T-cell (primary cell): ENCODE data around the gene MLN. TPM values are rescaled to one million over a fixed set of nuclear protein-coding genes. Genes with fewer than 3 reads are reported as not detected.

Experiments used
- ATAC-seq, 4 experiments: fragments of 200-7000 bp in 3 of 4; fragments of 150-1000 bp in 1 of 4; cut with Tn5 transposase; replicated peaks in 1 of 4; 1 replicate in 3 of 4; 2 replicates in 1 of 4; pipeline ENCODE4 v1.10.0; 2021; ENCODE audit warnings: moderate library complexity in 3 of 4, mild to moderate bottlenecking in 2 of 4, moderate number of reproducible peaks in 1 of 4
- CTCF ChIA-PET, 2 donors: fragments of 300-600 bp; sonication (Branson Sonifier 250); formaldehyde crosslinking; loops; one replicate each; lab custom pipeline; 2022; ENCODE audit warnings: antibody characterized with exemption in 2 of 2; lab: Charles Lee
- POLR2A ChIA-PET, 2 donors: fragments of 300-600 bp; sonication (Branson Sonifier 250); formaldehyde crosslinking; loops; one replicate each; lab custom pipeline; 2022; ENCODE audit warnings: antibody characterized with exemption in 2 of 2; lab: Charles Lee
- DNase-seq, 35 experiments: peaks; one replicate each; pipeline versions ENCODE4 v3.0.0 to v3.0.0-alpha.2; 2013 to 2023
- H3K27ac ChIP-seq: one replicate; pipeline ENCODE4 v1.5.1; 2013; ENCODE audit warnings: low read length
- H3K27me3 ChIP-seq, 2 experiments: replicated peaks in 1 of 2; 1 replicate in 1 of 2; 2 replicates in 1 of 2; pipeline versions ENCODE4 v1.6.1 to v1.7.0; 2013; ENCODE audit warnings: low read length in 1 of 2, mixed read lengths in 1 of 2; ENCODE audit not compliant: control insufficient read depth in 2 of 2, insufficient read depth in 2 of 2; ENCODE audit errors: extremely low read depth in 1 of 2
- H3K36me3 ChIP-seq, 2 donors: 1 replicate in 1 of 2; 2 replicates in 1 of 2; pipeline versions ENCODE4 v1.6.1 to v1.7.0; 2013; ENCODE audit warnings: low read length in 1 of 2; ENCODE audit not compliant: control insufficient read depth in 2 of 2, insufficient read depth in 1 of 2; ENCODE audit errors: extremely low read depth in 1 of 2
- H3K4me1 ChIP-seq, 2 experiments: 1 replicate in 1 of 2; 2 replicates in 1 of 2; pipeline versions ENCODE4 v1.6.1 to v1.7.0; 2013; ENCODE audit warnings: low read length in 2 of 2, mixed read lengths in 1 of 2; ENCODE audit not compliant: insufficient read depth in 2 of 2, control insufficient read depth in 1 of 2; ENCODE audit errors: extremely low read depth in 1 of 2
- H3K4me3 ChIP-seq, 2 donors: 1 replicate in 1 of 2; 2 replicates in 1 of 2; pipeline versions ENCODE4 v1.5.1 to v1.7.0; 2013; ENCODE audit warnings: mild to moderate bottlenecking in 2 of 2, low read length in 1 of 2, moderate library complexity in 1 of 2; ENCODE audit not compliant: control insufficient read depth in 1 of 2; ENCODE audit errors: extremely low read depth in 1 of 2
- H3K9me3 ChIP-seq: 2 replicates; pipeline ENCODE4 v1.7.0; 2013
- H3K27ac Mint-ChIP-seq, 2 donors: one replicate each; pipeline ENCODE4 v1.8.0; 2020 to 2021; ENCODE audit warnings: mild to moderate bottlenecking in 2 of 2, mixed read lengths in 2 of 2
- H3K27me3 Mint-ChIP-seq, 2 donors: one replicate each; pipeline ENCODE4 v1.8.0; 2021 to 2022; ENCODE audit warnings: mixed read lengths in 2 of 2
- H3K36me3 Mint-ChIP-seq: one replicate; pipeline ENCODE4 v1.8.0; 2021; ENCODE audit warnings: mixed read lengths
- H3K4me1 Mint-ChIP-seq, 3 donors: one replicate each; pipeline ENCODE4 v1.8.0; 2020 to 2022; ENCODE audit warnings: mixed read lengths in 3 of 3, mild to moderate bottlenecking in 1 of 3
- H3K4me3 Mint-ChIP-seq, 3 donors: one replicate each; pipeline ENCODE4 v1.8.0; 2020 to 2022; ENCODE audit warnings: mild to moderate bottlenecking in 3 of 3, mixed read lengths in 3 of 3, moderate library complexity in 3 of 3
- H3K9me3 Mint-ChIP-seq, 3 donors: one replicate each; pipeline ENCODE4 v1.8.0; 2020 to 2022; ENCODE audit warnings: mixed read lengths in 3 of 3
- WGBS: methylation state at CpG from one replicate; pipeline ENCODE4 v1.1.5; 2013; ENCODE audit warnings: missing lambda C conversion rate; ENCODE audit not compliant: insufficient coverage; 5-methylcytosine and 5-hydroxymethylcytosine counted together
- total RNA-seq, 35 experiments: library from RNA in 6 of 35; stranded (reverse) in 6 of 35; fragments of 120-200 nt in 1 of 35; gene quantifications; one replicate each; pipeline versions ENCODE4 v1.2.1 to v1.2.4 and lab custom pipeline; 2013 to 2026

Gene MLN
- total RNA-seq, 5 donors from 2014 or later (not counting 1 experiment from before 2014, with no cell fraction given) = not detected

- ATAC-seq = no peak
- Mint-ChIP-seq H3K27me3 (peaks cover 5 to 12% of the 10 kb centered on the region in 2 donors), H3K4me1 (peaks cover 10 to 14% (median 10%) of the 10 kb centered on the region in 3 donors), H3K27ac (no peak overlapping the region), H3K36me3 (no peaks in the 10 kb centered on the region), H3K4me3 (no peak overlapping the region), H3K9me3 (no peaks in the 10 kb centered on the region)
- H3K27me3 ChIP-seq = peaks cover 0 to 48% of the 10 kb centered on the region in 2 experiments
- no peaks in the 10 kb centered on the region for H3K9me3 ChIP-seq
- ChIA-PET POLR2A (no interaction called here), CTCF (interaction anchor here in 1 of 2 donors (0.5 to 1.0 kb wide), 3 partner anchors 217 to 600 kb away, joined by 3 read pairs; no protein-coding TSS in a partner anchor)
- no peak overlapping the region for H3K4me3 ChIP-seq
- H3K36me3 ChIP-seq = peaks cover 0 to 6% of the 10 kb centered on the region in 2 donors
- 86% methylated on average over 4 of the region's 11 CpGs for WGBS
- no peak for DNase-seq
- H3K4me1 ChIP-seq = peaks cover 0 to 18% of the 10 kb centered on the region in 2 experiments
- H3K27ac ChIP-seq = no peak overlapping the region
Observed at GRCh38 chr6:33766921-33767907, 36.6 kb downstream of the MLN start.

- Histone ChIP-seq H3K36me3 (no peaks in the 10 kb centered on the region), H3K27ac (no peak overlapping the region), H3K9me3 (no peaks in the 10 kb centered on the region), H3K4me1 (peaks cover 0 to 10% of the 10 kb centered on the region in 2 experiments), H3K27me3 (peaks cover 0 to 55% of the 10 kb centered on the region in 2 experiments), H3K4me3 (no peak overlapping the region)
- peak overlapping the region in 1 of 2 donors; percentile 49 for H3K27ac Mint-ChIP-seq
- DNase-seq (no peak), ATAC-seq (no peak)
- 89% methylated on average over 4 of the region's 9 CpGs for WGBS
- ChIA-PET POLR2A (no interaction called here), CTCF (no interaction called here)
- peaks cover 5 to 13% of the 10 kb centered on the region in 2 donors for H3K27me3 Mint-ChIP-seq
- peaks cover 3 to 11% (median 8%) of the 10 kb centered on the region in 3 donors for H3K4me1 Mint-ChIP-seq
- no peak overlapping the region for H3K4me3 Mint-ChIP-seq
- H3K9me3 Mint-ChIP-seq = no peaks in the 10 kb centered on the region
- no peaks in the 10 kb centered on the region for H3K36me3 Mint-ChIP-seq
Observed at GRCh38 chr6:33765368-33765767, 38.4 kb downstream of the MLN start.

- H3K4me1 Mint-ChIP-seq = peaks cover 3 to 11% (median 8%) of the 10 kb centered on the region in 3 donors
- H3K27ac Mint-ChIP-seq = no peak overlapping the region
- H3K36me3 ChIP-seq = no peaks in the 10 kb centered on the region
- no peak overlapping the region for H3K27ac ChIP-seq
- H3K27me3 ChIP-seq = peaks cover 0 to 47% of the 10 kb centered on the region in 2 experiments
- H3K9me3 Mint-ChIP-seq = no peaks in the 10 kb centered on the region
- H3K4me3 Mint-ChIP-seq = no peak overlapping the region
- H3K4me3 ChIP-seq = no peak overlapping the region
- ChIA-PET CTCF (no interaction called here), POLR2A (no interaction called here)
- no peaks in the 10 kb centered on the region for H3K36me3 Mint-ChIP-seq
- H3K9me3 ChIP-seq = no peaks in the 10 kb centered on the region
- peaks cover 5 to 13% of the 10 kb centered on the region in 2 donors for H3K27me3 Mint-ChIP-seq
- ATAC-seq = no peak
- WGBS = no CpG with 5 or more reads among the region's 2 CpGs
- DNase-seq = no peak
- peaks cover 0 to 10% of the 10 kb centered on the region in 2 experiments for H3K4me1 ChIP-seq
Observed at GRCh38 chr6:33764036-33764435, 39.8 kb downstream of the MLN start.

GRCh38 chr6:33763483-33763882 is 40.3 kb downstream of the MLN start:
- Mint-ChIP-seq H3K9me3 (no peaks in the 10 kb centered on the region), H3K4me3 (no peak overlapping the region), H3K27me3 (peaks cover 5 to 12% of the 10 kb centered on the region in 2 donors), H3K27ac (no peak overlapping the region), H3K4me1 (peaks cover under 1 to 9% (median 7%) of the 10 kb centered on the region in 3 donors), H3K36me3 (no peaks in the 10 kb centered on the region)
- ATAC-seq (no peak), DNase-seq (no peak)
- Histone ChIP-seq H3K4me1 (peaks cover 0 to 6% of the 10 kb centered on the region in 2 experiments), H3K9me3 (no peaks in the 10 kb centered on the region), H3K4me3 (no peak overlapping the region), H3K27me3 (peaks cover 0 to 42% of the 10 kb centered on the region in 2 experiments), H3K36me3 (no peaks in the 10 kb centered on the region), H3K27ac (no peak overlapping the region)
- 72% methylated on average over 3 of the region's 6 CpGs for WGBS
- POLR2A ChIA-PET = no interaction called here
- CTCF ChIA-PET = no interaction called here

- no peak for DNase-seq
- POLR2A ChIA-PET = no interaction called here
- peaks cover 0 to 6% (median 6%) of the 10 kb centered on the region in 3 donors for H3K4me1 Mint-ChIP-seq
- ATAC-seq = no peak
- Histone ChIP-seq H3K27ac (no peak overlapping the region), H3K4me1 (peaks cover 0 to 4% of the 10 kb centered on the region in 2 experiments), H3K27me3 (peaks cover 0 to 45% of the 10 kb centered on the region in 2 experiments), H3K4me3 (no peak overlapping the region), H3K9me3 (no peaks in the 10 kb centered on the region), H3K36me3 (no peaks in the 10 kb centered on the region)
- peaks cover 5 to 9% of the 10 kb centered on the region in 2 donors for H3K27me3 Mint-ChIP-seq
- no peak overlapping the region for H3K27ac Mint-ChIP-seq
- H3K9me3 Mint-ChIP-seq = no peaks in the 10 kb centered on the region
- no peaks in the 10 kb centered on the region for H3K36me3 Mint-ChIP-seq
- 85% methylated on average over 4 of the region's 4 CpGs for WGBS
- no peak overlapping the region for H3K4me3 Mint-ChIP-seq
- CTCF ChIA-PET = no interaction called here
Observed at GRCh38 chr6:33762713-33763112, 41.1 kb downstream of the MLN start.

GRCh38 chr6:33761922-33762629 is 41.7 kb downstream of the MLN start:
- H3K27ac Mint-ChIP-seq = no peak overlapping the region

More at GRCh38 chr6:33761922-33762629, 41.7 kb downstream of the MLN start:
- Histone ChIP-seq H3K4me1 (peaks cover 0 to 4% of the 10 kb centered on the region in 2 experiments), H3K4me3 (no peak overlapping the region), H3K27me3 (peaks cover 0 to 42% of the 10 kb centered on the region in 2 experiments), H3K27ac (no peak overlapping the region), H3K36me3 (no peaks in the 10 kb centered on the region), H3K9me3 (no peaks in the 10 kb centered on the region)
- DNase-seq = peak in 13 of 35 experiments; percentile 3 to 50 (median 26)
- Mint-ChIP-seq H3K4me1 (peaks cover 0 to 6% (median 6%) of the 10 kb centered on the region in 3 donors), H3K36me3 (no peaks in the 10 kb centered on the region), H3K9me3 (no peaks in the 10 kb centered on the region), H3K27me3 (peaks cover 5 to 9% of the 10 kb centered on the region in 2 donors), H3K4me3 (no peak overlapping the region)
- CTCF ChIA-PET = no interaction called here
- WGBS = 63% methylated on average over 7 of the region's 7 CpGs
- POLR2A ChIA-PET = no interaction called here
- ATAC-seq = peak; percentile 50 to 70 (median 62)
